Lower leg skin (tissue), 4 donors: ENCODE data around the gene KCNT1. TPM values are rescaled to one million over a fixed set of nuclear protein-coding genes. Genes with fewer than 3 reads are reported as not detected.
"Not testable (repeated sequence)": the region's sequence is repeated elsewhere in the genome, so short reads cannot be mapped to it uniquely, and the experiment has no call there.

Source experiments
- DNase-seq, 2 donors: peaks; one replicate each; pipeline ENCODE4 v3.0.0-alpha.2; 2019; ENCODE audit warnings: low spot score in 2 of 2
- H3K4me3 ChIP-seq: fragments of 200-600 bp; sonication (generic); 2 replicates; pipeline ENCODE4 v1.5.1; 2017; ENCODE audit warnings: mild to moderate bottlenecking, low read depth; ENCODE audit not compliant: poor library complexity, severe bottlenecking
- CTCF ChIP-seq, 3 donors: fragments of 450-650 bp; IDR thresholded peaks; one replicate each; pipeline ENCODE4 v1.5.1; 2016; ENCODE audit warnings: antibody characterized with exemption in 3 of 3, mild to moderate bottlenecking in 3 of 3, moderate library complexity in 2 of 3
- POLR2A ChIP-seq, 2 donors: fragments of 450-650 bp; IDR thresholded peaks; one replicate each; pipeline ENCODE4 v1.6.1; 2016 to 2017; ENCODE audit warnings: antibody characterized with exemption in 2 of 2, mild to moderate bottlenecking in 1 of 2, moderate library complexity in 1 of 2
- WGBS, 2 donors: methylation state at CpG; one replicate each; pipeline ENCODE4 v1.1.5; 2018; 5-methylcytosine and 5-hydroxymethylcytosine counted together
- intact Hi-C: fragments of 100-400 bp; cut with DNase I; formaldehyde crosslinking; loops from one replicate; pipeline ENCODE4 v1.15.0; 2023; ENCODE audit warnings: low total_unique reads
- total RNA-seq, 4 donors: library from RNA; depleted of rRNA; stranded (reverse); fragments of >200 nt; gene quantifications; one replicate each; pipeline ENCODE4 v1.1.0, GENCODE V29; 2016

KCNT1 gene
- total RNA-seq, 4 donors from 2014 or later = 0.10 TPM; not detected in 3

GRCh38 chr9:135669616-135670285 lies 32.2 kb upstream of the KCNT1 start:
- DNase-seq = no peak
- WGBS, 2 donors = 92 to 100% methylated on average over 4 to 7 of the region's 9 CpGs
- no peak overlapping the region for H3K4me3 ChIP-seq
- intact Hi-C loops = no loop called here
- TF ChIP-seq POLR2A (IDR thresholded peaks at IDR 0.05) (no peak), CTCF (IDR thresholded peaks at IDR 0.05) (no peak)

- no peak for DNase-seq
- intact Hi-C loops = no loop called here
- WGBS, 2 donors = 72 to 82% methylated on average over 34 to 40 of the region's 41 CpGs
- TF ChIP-seq POLR2A (IDR thresholded peaks at IDR 0.05) = no peak
- no peak for TF ChIP-seq CTCF (IDR thresholded peaks at IDR 0.05)
- no peak overlapping the region for H3K4me3 ChIP-seq
Observed at GRCh38 chr9:135670721-135671590, 31.0 kb upstream of the KCNT1 start.

- no peak overlapping the region for H3K4me3 ChIP-seq
- intact Hi-C loops = no loop called here
- TF ChIP-seq POLR2A (IDR thresholded peaks at IDR 0.05) = no peak
- no peak for TF ChIP-seq CTCF (IDR thresholded peaks at IDR 0.05)
- WGBS, 2 donors = 36 to 50% methylated on average over 13 to 16 of the region's 17 CpGs
- DNase-seq = no peak
Observed at GRCh38 chr9:135671591-135672041, 30.4 kb upstream of the KCNT1 start.

- DNase-seq, H3K4me3 ChIP-seq, intact Hi-C loops: not testable (repeated sequence)
- WGBS, 2 donors = 88% methylated on average over 7 of the region's 7 CpGs
Observed at GRCh38 chr9:135672786-135673185, 29.2 kb upstream of the KCNT1 start.

GRCh38 chr9:135673941-135674340 lies 28.0 kb upstream of the KCNT1 start:
- intact Hi-C loops = no loop called here
- no peak for DNase-seq
- H3K4me3 ChIP-seq = no peak overlapping the region
- TF ChIP-seq POLR2A (IDR thresholded peaks at IDR 0.05) (no peak), CTCF (IDR thresholded peaks at IDR 0.05) (no peak)
- WGBS, 2 donors = 30 to 65% methylated on average over 8 of the region's 8 CpGs

GRCh38 chr9:135674977-135675376 lies 27.0 kb upstream of the KCNT1 start:
- 78 to 86% methylated on average over 8 to 10 of the region's 10 CpGs for WGBS, 2 donors
- intact Hi-C loops = no loop called here
- no peak for DNase-seq
- H3K4me3 ChIP-seq = no peak overlapping the region
- TF ChIP-seq CTCF (IDR thresholded peaks at IDR 0.05) (no peak), POLR2A (IDR thresholded peaks at IDR 0.05) (no peak)
